Breast epithelium (tissue), 4 donors: ENCODE results near the gene SPRR2G. TPM values are rescaled to one million over a fixed set of nuclear protein-coding genes. Genes with fewer than 3 reads are reported as not detected.
"Not testable (repeated sequence)": the region's sequence is repeated elsewhere in the genome, so short reads cannot be mapped to it uniquely, and the experiment has no call there.

Source experiments
- DNase-seq, 2 donors: peaks; one replicate each; pipeline ENCODE4 v3.0.0-alpha.2; 2019; ENCODE audit warnings: low spot score in 2 of 2
- H3K27ac ChIP-seq, 2 donors: fragments of 200-600 bp; sonication (generic) in 1 of 2; one replicate each; pipeline ENCODE4 v1.5.1; 2016 to 2019; ENCODE audit warnings: mild to moderate bottlenecking in 1 of 2
- H3K27me3 ChIP-seq, 2 donors: fragments of 200-600 bp; sonication (generic) in 1 of 2; one replicate each; pipeline versions ENCODE4 v1.5.1 to v1.6.0; 2017 to 2019; ENCODE audit warnings: control low read depth in 1 of 2, mild to moderate bottlenecking in 1 of 2
- H3K36me3 ChIP-seq: fragments of 200-600 bp; one replicate; pipeline ENCODE4 v1.5.1; 2019
- H3K4me1 ChIP-seq, 2 donors: fragments of 200-600 bp; sonication (generic); one replicate each; pipeline ENCODE4 v1.5.1; 2016 to 2019; ENCODE audit warnings: control low read depth in 1 of 2
- H3K4me3 ChIP-seq, 3 donors: fragments of 200-600 bp; sonication (generic); 1 replicate in 2 of 3; 2 replicates in 1 of 3; pipeline ENCODE4 v1.5.1; 2016 to 2019; ENCODE audit warnings: mild to moderate bottlenecking in 3 of 3, moderate library complexity in 2 of 3
- H3K9me3 ChIP-seq, 2 donors: fragments of 200-600 bp; sonication (generic) in 1 of 2; one replicate each; pipeline ENCODE4 v1.5.1; 2016 to 2019; ENCODE audit warnings: control low read depth in 1 of 2
- POLR2A ChIP-seq: fragments of 450-650 bp; IDR thresholded peaks from one replicate; pipeline ENCODE4 v1.6.1; 2016; ENCODE audit warnings: antibody characterized with exemption, mild to moderate bottlenecking, moderate library complexity
- POLR2AphosphoS5 ChIP-seq, 3 donors: sonication (generic); formaldehyde crosslinking; IDR thresholded peaks; one replicate each; pipeline ENCODE4 v1.6.1; 2017; ENCODE audit warnings: antibody characterized with exemption in 3 of 3
- intact Hi-C: fragments of 100-400 bp; cut with DNase I; formaldehyde crosslinking; loops from one replicate; pipeline ENCODE4 v1.15.1; 2023; ENCODE audit warnings: low total_unique reads
- total RNA-seq, 3 donors: library from RNA; depleted of rRNA; stranded (reverse); fragments of >200 nt; gene quantifications; one replicate each; pipeline ENCODE4 v1.1.0, GENCODE V29; 2016
- TF ChIP-seq, protein P1 (sequence below), 3 donors: fragments of 450-650 bp; IDR thresholded peaks; one replicate each; pipeline ENCODE4 v1.5.1; 2016 to 2017; ENCODE audit warnings: antibody characterized with exemption in 3 of 3, mild to moderate bottlenecking in 3 of 3, moderate library complexity in 3 of 3

The SPRR2G gene
- total RNA-seq, 3 donors from 2014 or later: not detected

DNA sequence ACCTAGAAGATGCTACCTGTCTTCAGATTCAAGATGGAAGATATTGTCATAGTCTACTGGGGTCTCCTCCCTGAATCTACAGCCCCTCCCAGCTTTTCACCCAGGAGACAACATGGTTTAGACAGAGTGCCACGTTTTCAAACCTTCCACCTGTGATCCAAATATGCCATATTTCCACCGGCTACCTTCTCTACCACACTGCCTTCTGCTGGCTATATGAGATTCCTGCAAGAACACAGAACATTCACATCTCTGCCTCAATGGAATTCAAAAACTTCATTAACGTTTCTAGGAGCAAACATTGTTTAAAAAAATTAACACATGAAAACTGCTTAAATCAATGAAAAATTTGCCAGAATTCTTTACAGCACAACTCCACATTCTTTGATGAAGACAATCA, 39.7 kb upstream of the SPRR2G start:
- Histone ChIP-seq H3K4me1 (no peaks in the 10 kb centered on the region), H3K4me3 (no peak overlapping the region), H3K27me3 (peaks cover 0 to 9% of the 10 kb centered on the region in 2 donors), H3K36me3 (no peaks in the 10 kb centered on the region), H3K27ac (no peak overlapping the region), H3K9me3 (peaks cover 8 to 10% of the 10 kb centered on the region in 2 donors)
- intact Hi-C loops: no loop called here
- no peak for DNase-seq
- no peak for TF ChIP-seq POLR2AphosphoS5 (IDR thresholded peaks at IDR 0.05)
- no peak for TF ChIP-seq POLR2A
- TF ChIP-seq, protein P1, sequence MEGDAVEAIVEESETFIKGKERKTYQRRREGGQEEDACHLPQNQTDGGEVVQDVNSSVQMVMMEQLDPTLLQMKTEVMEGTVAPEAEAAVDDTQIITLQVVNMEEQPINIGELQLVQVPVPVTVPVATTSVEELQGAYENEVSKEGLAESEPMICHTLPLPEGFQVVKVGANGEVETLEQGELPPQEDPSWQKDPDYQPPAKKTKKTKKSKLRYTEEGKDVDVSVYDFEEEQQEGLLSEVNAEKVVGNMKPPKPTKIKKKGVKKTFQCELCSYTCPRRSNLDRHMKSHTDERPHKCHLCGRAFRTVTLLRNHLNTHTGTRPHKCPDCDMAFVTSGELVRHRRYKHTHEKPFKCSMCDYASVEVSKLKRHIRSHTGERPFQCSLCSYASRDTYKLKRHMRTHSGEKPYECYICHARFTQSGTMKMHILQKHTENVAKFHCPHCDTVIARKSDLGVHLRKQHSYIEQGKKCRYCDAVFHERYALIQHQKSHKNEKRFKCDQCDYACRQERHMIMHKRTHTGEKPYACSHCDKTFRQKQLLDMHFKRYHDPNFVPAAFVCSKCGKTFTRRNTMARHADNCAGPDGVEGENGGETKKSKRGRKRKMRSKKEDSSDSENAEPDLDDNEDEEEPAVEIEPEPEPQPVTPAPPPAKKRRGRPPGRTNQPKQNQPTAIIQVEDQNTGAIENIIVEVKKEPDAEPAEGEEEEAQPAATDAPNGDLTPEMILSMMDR (IDR thresholded peaks at IDR 0.05): no peak

DNA sequence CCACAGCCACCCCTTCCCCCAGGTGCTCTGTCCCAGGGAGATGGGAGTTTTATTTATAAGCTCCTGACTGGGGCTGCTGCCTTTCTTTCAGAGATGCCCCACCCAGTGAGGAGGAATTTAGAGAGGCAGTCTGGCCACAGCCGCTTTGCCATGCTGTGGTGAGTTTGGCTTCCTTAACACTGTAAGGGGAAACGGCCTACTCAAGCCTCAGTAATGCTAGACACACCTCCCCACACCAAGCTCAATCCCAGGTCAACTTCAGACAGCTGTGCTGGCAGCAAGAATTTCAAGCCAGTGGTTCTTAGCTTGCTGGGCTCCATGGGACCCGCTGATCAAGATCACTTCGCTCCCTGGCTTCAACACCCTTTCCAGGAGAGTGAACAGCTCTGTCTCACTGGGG, 37.6 kb upstream of the SPRR2G start:
- DNase-seq, H3K4me3 ChIP-seq, intact Hi-C loops, H3K4me1 ChIP-seq, H3K36me3 ChIP-seq, H3K27me3 ChIP-seq, H3K27ac ChIP-seq: not testable (repeated sequence)
- peaks cover 8 to 12% of the 10 kb centered on the region in 2 donors for H3K9me3 ChIP-seq

DNA sequence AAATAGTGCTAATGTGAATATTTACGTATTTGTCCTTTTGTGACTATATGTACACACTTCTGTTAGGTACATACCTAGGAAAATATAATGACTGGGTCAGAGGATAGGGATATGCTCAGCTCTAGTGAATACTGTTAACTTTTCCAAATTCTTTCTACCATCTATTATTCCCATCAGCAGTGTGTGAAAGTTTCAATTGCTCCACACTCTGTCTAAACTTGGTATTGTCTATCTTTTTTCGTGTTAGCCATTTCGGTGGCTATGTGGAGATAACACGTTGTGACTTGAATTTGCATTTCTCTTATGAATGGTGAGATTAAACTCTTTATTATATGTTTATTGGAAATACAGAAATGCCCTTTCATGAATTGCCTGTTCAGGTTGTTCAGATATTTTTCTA, 29.9 kb upstream of the SPRR2G start:
- H3K27me3 ChIP-seq: no peaks in the 10 kb centered on the region
- no peak for DNase-seq
- H3K36me3 ChIP-seq: no peaks in the 10 kb centered on the region
- intact Hi-C loops: no loop called here
- no peak overlapping the region for H3K4me3 ChIP-seq
- TF ChIP-seq, protein P1 (IDR thresholded peaks at IDR 0.05): no peak
- no peak for TF ChIP-seq POLR2A
- no peak for TF ChIP-seq POLR2AphosphoS5 (IDR thresholded peaks at IDR 0.05)
- no peak overlapping the region for H3K27ac ChIP-seq
- no peaks in the 10 kb centered on the region for H3K4me1 ChIP-seq
- peaks cover 3 to 4% of the 10 kb centered on the region in 2 donors for H3K9me3 ChIP-seq

DNA sequence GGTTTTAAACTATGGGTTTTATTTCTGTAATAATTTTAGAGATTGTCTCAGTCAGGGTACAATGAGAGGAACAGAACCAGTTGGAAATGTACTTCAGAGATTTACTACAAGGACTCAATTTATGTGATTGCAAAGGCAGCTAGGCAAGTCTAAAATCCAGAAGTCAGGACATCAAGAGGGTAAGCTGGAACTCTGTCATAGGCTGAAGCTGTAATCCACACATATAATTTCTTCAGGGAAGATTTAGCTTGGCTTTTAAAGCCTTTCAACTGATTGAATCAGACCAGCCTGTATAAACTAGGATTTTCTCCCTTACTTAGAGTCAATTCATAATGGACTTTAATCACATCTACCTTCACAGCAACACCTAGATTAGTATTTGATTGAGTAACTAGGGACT, 28.2 kb upstream of the SPRR2G start:
- no peak for DNase-seq
- Histone ChIP-seq H3K9me3 (peaks cover 0 to 3% of the 10 kb centered on the region in 2 donors), H3K4me3 (no peak overlapping the region), H3K27ac (no peak overlapping the region), H3K27me3 (no peaks in the 10 kb centered on the region), H3K36me3 (no peaks in the 10 kb centered on the region), H3K4me1 (no peaks in the 10 kb centered on the region)
- no peak for TF ChIP-seq POLR2AphosphoS5 (IDR thresholded peaks at IDR 0.05)
- TF ChIP-seq POLR2A: no peak
- TF ChIP-seq, protein P1 (IDR thresholded peaks at IDR 0.05): no peak
- intact Hi-C loops: no loop called here

DNA sequence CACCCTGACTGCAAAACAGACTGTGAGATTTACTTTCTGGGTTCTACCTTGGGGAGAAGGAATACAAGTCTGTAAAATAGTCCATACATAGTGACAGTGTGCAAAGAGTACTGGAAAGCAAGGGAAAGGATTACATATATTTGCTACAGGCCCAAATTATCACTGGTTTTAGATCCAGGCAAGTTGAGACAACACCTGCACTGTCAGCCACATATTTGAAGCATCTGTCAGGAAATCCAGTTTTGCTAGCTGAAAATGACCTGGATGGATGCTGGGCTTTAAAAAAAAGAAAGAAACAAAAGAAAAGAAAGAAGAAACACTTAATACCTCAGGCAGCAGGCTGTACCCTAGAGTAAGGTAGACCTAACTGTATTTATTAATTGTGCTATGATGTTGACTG, 23.9 kb upstream of the SPRR2G start:
- Histone ChIP-seq H3K4me1 (no peaks in the 10 kb centered on the region), H3K9me3 (no peaks in the 10 kb centered on the region), H3K36me3 (no peaks in the 10 kb centered on the region), H3K4me3 (no peak overlapping the region), H3K27me3 (no peaks in the 10 kb centered on the region), H3K27ac (no peak overlapping the region)
- TF ChIP-seq, protein P1 (IDR thresholded peaks at IDR 0.05): no peak
- TF ChIP-seq POLR2A: no peak
- TF ChIP-seq POLR2AphosphoS5 (IDR thresholded peaks at IDR 0.05): no peak
- intact Hi-C loops: no loop called here
- no peak for DNase-seq

DNA sequence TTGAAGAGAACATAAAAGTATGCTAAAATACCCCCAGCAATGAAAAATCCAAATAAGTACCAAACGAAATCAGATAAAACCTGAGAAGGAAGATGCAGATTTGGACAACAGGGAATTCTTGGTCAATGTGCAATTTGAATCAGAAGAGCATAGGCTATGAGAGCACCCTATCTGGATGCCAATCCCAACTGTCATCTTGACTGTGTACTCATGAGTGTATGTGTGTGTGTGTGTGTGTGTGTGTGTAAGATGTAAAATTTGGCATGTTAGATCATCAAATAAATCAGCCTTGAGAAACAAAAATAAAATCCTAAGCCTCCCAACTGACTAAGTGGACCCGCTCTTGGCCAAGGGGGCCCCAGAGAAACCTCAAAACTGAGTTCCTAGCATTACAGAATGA, 18.0 kb upstream of the SPRR2G start:
- Histone ChIP-seq H3K4me3 (no peak overlapping the region), H3K4me1 (no peaks in the 10 kb centered on the region), H3K36me3 (no peaks in the 10 kb centered on the region), H3K27ac (no peak overlapping the region), H3K9me3 (no peaks in the 10 kb centered on the region), H3K27me3 (peaks cover 0 to 5% of the 10 kb centered on the region in 2 donors)
- intact Hi-C loops: no loop called here
- TF ChIP-seq POLR2A (no peak), POLR2AphosphoS5 (IDR thresholded peaks at IDR 0.05) (no peak)
- TF ChIP-seq, protein P1 (IDR thresholded peaks at IDR 0.05): no peak
- DNase-seq: no peak
